Activated CD8-positive, alpha-beta memory T cell treated with anti-CD3 and anti-CD28 coated beads, Interleukin-2, amount 10 ng/mL, durations not matched to agents 7 days and 5 days (primary cell): ENCODE data around the gene THAP7. TPM values are rescaled to one million over a fixed set of nuclear protein-coding genes. Genes with fewer than 3 reads are reported as not detected.
A peak's percentile ranks its signal among the peaks of the same experiment; 100 is the strongest.

Experiments used
- ATAC-seq: fragments of 150-1000 bp; cut with Tn5 transposase; one replicate; pipeline ENCODE4 v1.10.0; 2021; ENCODE audit warnings: moderate library complexity
- CTCF ChIA-PET: fragments of 350-600 bp; sonication (Branson Sonifier 250); formaldehyde crosslinking; loops from one replicate; lab custom pipeline; 2021; ENCODE audit warnings: antibody characterized with exemption; lab: Charles Lee
- DNase-seq: peaks from one replicate; pipeline ENCODE4 v3.0.0-alpha.2; 2020
- H3K27ac Mint-ChIP-seq: one replicate; pipeline ENCODE4 v1.8.0; 2021; ENCODE audit warnings: mild to moderate bottlenecking, mixed read lengths
- H3K27me3 Mint-ChIP-seq: one replicate; pipeline ENCODE4 v1.8.0; 2021; ENCODE audit warnings: mixed read lengths
- H3K36me3 Mint-ChIP-seq: one replicate; pipeline ENCODE4 v1.8.0; 2021; ENCODE audit warnings: mild to moderate bottlenecking, mixed read lengths
- H3K4me1 Mint-ChIP-seq: one replicate; pipeline ENCODE4 v1.8.0; 2021; ENCODE audit warnings: mixed read lengths
- H3K4me3 Mint-ChIP-seq: one replicate; pipeline ENCODE4 v1.8.0; 2021; ENCODE audit warnings: mild to moderate bottlenecking, moderate library complexity, mixed read lengths
- H3K9me3 Mint-ChIP-seq: one replicate; pipeline ENCODE4 v1.8.0; 2022; ENCODE audit warnings: low read depth, mixed read lengths
- total RNA-seq, 2 experiments: library from RNA; stranded (reverse); gene quantifications; one replicate each; pipeline ENCODE4 v1.2.3, GENCODE V29; 2021

Gene THAP7
- total RNA-seq, 2 experiments from 2014 or later: 25.9 to 28.7 TPM

DNA sequence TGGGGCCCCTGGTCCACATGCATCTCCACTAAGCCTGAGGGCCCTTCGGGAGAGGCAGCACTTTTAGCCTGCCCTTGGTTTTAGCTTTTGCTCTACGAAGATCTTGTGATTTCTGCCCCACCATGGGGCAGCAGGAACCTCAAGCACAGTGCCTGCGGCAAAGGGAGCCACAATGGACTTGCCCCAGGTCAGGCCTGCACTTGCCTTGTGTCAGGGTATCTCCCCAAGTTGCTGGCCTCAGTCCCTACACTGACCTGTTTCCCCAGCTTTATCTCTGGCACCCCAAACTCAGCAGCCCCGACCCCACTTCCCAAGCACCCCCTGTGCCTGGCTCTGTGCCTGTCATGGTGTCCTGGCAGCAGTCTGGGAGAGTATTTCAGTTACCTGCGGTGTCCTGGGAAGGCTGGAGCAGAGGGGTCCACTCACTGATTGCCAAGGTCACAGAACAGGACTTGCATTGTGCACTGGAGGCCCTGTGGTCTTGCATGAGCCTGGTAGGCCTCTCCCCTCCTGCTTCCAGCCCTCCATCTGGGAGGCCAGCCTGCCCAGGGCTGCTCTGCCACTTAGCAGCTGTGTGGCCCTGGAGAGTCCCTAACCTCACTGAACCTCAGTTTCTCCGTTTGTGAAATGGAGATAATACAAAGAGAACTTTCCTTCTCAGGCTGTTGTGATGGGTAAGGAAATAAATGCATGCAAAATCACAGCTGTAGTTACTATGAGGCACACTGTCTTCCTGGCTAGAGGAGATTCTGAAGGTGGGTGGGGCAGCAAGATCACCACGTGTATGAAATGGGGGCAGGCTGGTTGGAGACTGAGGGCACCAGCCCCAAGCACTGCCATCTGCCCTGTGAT lies 38.5 kb downstream of the THAP7 start:
- Mint-ChIP-seq H3K36me3 (no peaks in the 10 kb centered on the region), H3K27ac (no peak overlapping the region), H3K4me1 (peaks cover 18% of the 10 kb centered on the region), H3K27me3 (peaks cover 24% of the 10 kb centered on the region), H3K9me3 (no peaks in the 10 kb centered on the region), H3K4me3 (no peak overlapping the region)
- DNase-seq (no peak), ATAC-seq (no peak)
- CTCF ChIA-PET: interaction anchor here (0.8 to 1.0 kb wide), 2 partner anchors 10 to 43 kb away, joined by 3 to 5 read pairs; no protein-coding TSS in a partner anchor

DNA sequence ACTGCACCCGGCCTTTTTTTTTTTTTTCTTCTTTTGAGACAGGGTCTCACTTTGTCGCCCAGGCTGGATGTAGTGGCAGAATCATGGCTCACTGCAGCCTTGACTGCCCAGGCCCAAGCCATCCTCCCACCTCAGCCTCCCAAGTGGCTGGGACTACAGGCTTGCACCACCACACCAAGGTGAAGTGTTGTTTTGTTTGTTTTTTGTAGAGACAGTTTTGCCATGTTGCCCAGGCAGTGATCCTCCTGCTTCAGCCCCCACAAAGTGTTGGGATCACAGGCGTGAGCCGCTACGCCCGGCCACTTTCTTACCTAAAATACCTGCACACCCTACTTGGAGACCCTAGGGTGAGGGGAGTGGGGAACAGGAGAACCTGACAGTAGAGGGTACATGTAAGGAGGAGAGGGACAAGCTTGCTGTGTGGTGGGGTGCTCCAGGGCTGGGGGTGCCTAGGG lies 39.4 kb downstream of the THAP7 start:
- ATAC-seq: no peak
- Mint-ChIP-seq H3K9me3 (no peaks in the 10 kb centered on the region), H3K36me3 (no peaks in the 10 kb centered on the region), H3K27me3 (peaks cover 33% of the 10 kb centered on the region), H3K27ac (no peak overlapping the region), H3K4me1 (peaks cover 18% of the 10 kb centered on the region), H3K4me3 (no peak overlapping the region)
- CTCF ChIA-PET: interaction anchor here (0.8 to 1.5 kb wide), 6 partner anchors 9 to 137 kb away, joined by 3 to 5 read pairs (median 4); no protein-coding TSS in a partner anchor
- no peak for DNase-seq

DNA sequence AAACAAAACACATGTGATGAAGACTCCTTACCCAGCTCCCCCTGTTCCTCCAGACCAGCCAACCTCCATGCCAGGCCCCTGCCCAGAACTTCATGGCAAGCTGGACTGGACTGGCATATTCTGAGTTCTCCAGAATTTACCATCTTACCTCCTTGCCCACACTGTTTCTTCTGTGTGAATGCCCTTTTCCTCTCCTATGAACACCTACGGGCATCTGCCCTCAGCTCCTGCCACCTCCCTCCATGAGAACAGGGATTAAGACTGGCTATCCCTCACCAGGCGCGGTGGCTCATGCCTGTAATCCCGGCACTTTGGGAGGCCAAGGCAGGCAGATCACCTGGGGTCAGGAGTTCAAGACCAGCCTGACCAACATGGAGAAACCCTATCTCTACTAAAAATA lies 41.3 kb downstream of the THAP7 start:
- ATAC-seq (no peak), DNase-seq (no peak)
- Mint-ChIP-seq H3K9me3 (no peaks in the 10 kb centered on the region), H3K27ac (no peak overlapping the region), H3K36me3 (no peaks in the 10 kb centered on the region), H3K27me3 (peaks cover 37% of the 10 kb centered on the region), H3K4me1 (peaks cover 16% of the 10 kb centered on the region), H3K4me3 (no peak overlapping the region)
- CTCF ChIA-PET: interaction anchor here (0.7 to 2.2 kb wide), 2 partner anchors 9 to 111 kb away, joined by 3 to 5 read pairs; no protein-coding TSS in a partner anchor

DNA sequence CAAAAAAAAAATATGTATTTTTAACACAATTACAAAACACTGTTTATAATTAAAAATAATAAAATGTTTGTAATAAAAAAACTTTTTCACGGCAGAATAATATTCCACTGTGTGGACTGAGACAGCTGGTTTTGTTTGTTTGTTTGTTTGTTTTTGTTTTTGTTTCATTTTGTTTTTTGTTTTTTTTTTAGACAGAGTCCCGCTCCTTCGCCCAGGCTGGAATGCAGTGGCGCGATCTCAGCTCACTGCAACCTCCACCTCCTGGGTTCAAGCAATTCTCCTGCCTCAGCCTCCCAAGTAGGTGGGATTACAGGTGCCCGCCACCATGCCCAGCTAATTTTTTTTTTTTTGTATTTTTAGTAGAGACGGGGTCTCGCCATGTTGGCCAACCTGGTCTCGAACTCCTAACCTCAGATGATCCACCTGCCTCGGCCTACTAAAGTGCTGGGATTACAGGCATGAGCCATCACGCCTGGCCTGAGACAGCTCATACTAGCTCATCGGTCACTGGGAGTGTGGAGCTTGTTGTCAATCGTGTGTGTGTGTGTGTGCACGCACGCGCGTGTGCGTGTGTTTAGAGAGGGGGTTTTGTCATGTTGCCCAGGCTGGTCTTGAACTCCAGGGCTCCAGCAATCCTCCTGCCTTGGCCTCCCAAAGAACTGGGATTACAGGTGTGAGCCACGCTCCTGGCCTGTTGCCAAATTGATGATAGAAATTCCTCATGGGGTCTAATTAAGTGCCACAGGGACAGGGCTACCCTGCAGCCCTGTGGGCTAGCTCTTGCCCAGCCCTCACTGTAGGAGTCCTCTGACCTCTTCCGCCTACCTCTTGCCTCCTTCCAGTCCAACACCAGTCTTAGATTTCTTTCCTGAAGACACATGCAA lies 42.1 kb downstream of the THAP7 start:
- ATAC-seq (no peak), DNase-seq (no peak)
- Mint-ChIP-seq H3K9me3 (no peaks in the 10 kb centered on the region), H3K27me3 (peaks cover 36% of the 10 kb centered on the region), H3K4me1 (peaks cover 16% of the 10 kb centered on the region), H3K27ac (no peak overlapping the region), H3K4me3 (no peak overlapping the region), H3K36me3 (no peaks in the 10 kb centered on the region)
- CTCF ChIA-PET: interaction anchor here (0.7 to 2.2 kb wide), 4 partner anchors 9 to 112 kb away, joined by 3 to 8 read pairs (median 4); no protein-coding TSS in a partner anchor

DNA sequence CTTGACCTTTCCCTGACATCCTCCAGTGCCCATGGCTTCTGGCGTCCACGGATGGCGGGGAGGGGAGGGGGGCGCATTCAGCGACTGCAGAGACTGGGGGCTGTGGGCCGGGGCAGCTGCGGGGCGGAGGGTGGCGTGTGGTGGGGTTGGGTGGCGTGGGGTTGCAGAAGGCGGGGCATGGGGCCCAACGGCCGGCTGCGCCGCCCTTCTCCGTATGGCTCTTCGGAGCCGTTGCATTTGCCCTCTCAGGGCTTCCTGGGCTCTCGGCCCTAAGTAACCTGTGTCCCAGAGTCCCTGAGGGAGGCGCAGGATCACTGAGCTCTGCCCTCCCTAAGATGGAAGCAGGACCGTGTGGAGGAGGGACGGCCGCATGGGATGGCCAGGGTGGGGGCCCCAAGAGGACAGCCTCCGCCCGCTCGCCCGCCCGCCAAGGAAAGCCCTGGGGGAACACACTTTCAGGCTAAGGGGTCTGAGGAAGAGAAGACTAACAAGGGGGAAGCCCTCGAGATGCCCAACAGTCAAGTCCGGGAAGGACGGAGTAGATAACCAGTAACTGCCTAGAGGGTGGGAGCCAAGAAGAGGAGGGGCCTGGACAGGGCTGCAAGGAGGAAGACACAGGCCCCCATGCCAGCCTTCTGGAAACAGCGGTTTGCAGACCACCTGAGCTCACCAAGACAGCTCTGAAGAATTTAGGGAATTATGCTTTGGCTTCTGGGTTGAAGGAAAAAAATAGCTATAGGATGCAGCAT lies 44.1 kb downstream of the THAP7 start:
- H3K36me3 Mint-ChIP-seq: peaks cover 2% of the 10 kb centered on the region
- peak overlapping the region; percentile 66 for H3K4me3 Mint-ChIP-seq
- CTCF ChIA-PET: interaction anchor here (1.0 to 2.2 kb wide), 4 partner anchors 15 to 174 kb away, joined by 3 to 8 read pairs (median 4); partner anchors contain the start of gene CRKL
- ATAC-seq (peak; percentile 50), DNase-seq (no peak)
- H3K4me1 Mint-ChIP-seq: peaks cover 8% of the 10 kb centered on the region
- no peak overlapping the region for H3K27ac Mint-ChIP-seq
- H3K27me3 Mint-ChIP-seq: peaks cover 18% of the 10 kb centered on the region
- H3K9me3 Mint-ChIP-seq: no peaks in the 10 kb centered on the region

DNA sequence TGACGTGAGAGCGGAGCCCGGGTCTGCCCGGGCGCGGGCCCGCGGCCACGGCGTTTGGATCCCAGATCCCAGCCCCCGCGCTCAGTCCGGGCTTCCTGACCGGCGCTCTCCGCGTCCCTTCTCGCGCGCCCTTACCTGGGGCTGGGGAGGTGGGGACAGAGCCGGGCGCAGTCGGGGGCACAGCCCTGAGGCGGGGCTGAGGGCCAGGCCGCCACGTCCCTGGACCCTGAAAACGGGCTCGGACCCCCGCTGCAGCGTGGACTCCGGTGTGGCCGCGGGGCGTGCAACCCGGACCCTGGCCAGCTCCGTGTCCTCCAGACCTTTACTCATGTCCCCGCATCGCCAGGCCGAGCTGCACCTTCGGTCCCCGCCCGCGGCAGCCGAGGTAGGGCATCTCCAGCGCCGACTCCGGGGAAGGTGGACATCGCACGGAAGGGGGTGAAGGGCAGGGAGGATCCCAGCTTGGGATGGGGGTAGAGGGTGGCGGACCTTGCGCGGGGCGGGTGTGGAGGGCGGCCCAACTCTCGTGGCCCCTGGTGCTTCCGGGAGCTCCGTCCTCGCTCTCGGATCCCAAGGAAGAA lies 44.7 kb downstream of the THAP7 start:
- H3K9me3 Mint-ChIP-seq: no peaks in the 10 kb centered on the region
- H3K4me3 Mint-ChIP-seq: peak overlapping the region; percentile 66
- no peak overlapping the region for H3K27ac Mint-ChIP-seq
- ATAC-seq (peak; percentile 48), DNase-seq (no peak)
- peaks cover 8% of the 10 kb centered on the region for H3K4me1 Mint-ChIP-seq
- CTCF ChIA-PET: interaction anchor here (1.0 to 2.2 kb wide), 3 partner anchors 16 to 173 kb away, joined by 3 to 8 read pairs (median 5); partner anchors contain the start of gene CRKL
- peaks cover 18% of the 10 kb centered on the region for H3K27me3 Mint-ChIP-seq
- H3K36me3 Mint-ChIP-seq: peaks cover 7% of the 10 kb centered on the region

DNA sequence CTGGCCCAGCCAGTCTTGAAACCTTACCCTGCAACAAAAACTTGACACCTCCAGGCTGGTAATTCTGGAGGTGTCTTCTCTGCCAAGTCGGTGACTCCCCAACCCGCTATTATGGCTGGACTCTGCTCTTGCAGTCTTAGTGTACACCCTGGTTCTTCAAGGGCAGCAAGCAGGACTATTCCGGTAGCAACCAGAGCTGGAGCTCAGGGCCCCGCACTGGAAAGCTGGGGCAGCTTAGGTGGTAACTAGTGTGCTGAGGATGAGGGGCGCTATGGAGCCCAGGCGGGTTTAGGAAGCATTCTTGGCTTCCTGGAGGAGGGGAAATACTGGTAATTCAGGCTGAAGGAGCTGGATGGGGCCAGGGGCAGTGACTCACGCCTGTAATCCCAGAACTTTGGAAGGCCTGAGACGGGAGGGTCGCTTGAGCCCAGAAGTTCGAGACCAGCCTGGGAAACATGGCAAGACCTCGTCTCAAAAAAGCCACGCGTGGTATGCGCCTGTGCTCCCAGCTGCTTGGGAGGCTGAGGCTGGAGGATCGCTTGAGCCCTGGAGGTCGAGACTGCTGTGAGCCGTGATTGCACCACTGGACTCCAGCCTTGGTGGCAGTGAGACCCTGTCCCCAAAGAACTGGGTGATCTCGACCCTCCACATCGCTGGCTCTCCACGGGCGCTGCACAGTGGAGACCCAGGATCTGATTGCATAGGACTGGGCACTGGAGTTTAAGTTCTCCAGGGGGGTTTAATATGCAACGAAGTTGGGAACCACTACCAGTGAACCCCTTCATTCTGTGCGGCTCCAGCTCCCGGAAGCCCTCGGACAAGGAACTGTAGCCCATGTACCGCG lies 45.4 kb downstream of the THAP7 start:
- Mint-ChIP-seq H3K27me3 (peaks cover 18% of the 10 kb centered on the region), H3K9me3 (no peaks in the 10 kb centered on the region)
- peak; percentile 15 for ATAC-seq

DNA sequence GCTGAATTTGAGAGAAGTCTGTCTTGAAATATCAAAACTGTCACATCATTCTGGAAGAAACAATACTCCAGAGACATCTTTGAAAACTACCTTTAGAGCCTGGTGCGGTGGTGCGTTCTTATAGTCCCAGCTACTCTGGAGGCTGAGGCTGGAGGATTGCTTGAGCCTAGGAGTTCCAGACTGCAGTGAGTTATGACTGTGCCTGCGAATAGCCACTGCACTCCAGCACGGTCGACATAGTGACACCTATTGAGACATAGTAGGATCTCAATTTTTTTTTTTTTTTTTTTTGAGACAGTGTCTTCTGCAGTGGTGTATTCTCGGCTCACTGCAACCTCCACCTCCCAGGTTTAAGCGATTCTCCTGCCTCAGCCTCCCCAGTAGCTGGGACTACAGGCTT lies 46.4 kb downstream of the THAP7 start:
- H3K4me1 Mint-ChIP-seq: peaks cover 2% of the 10 kb centered on the region
- H3K4me3 Mint-ChIP-seq: no peak overlapping the region
- ATAC-seq (no peak), DNase-seq (no peak)
- peaks cover 18% of the 10 kb centered on the region for H3K27me3 Mint-ChIP-seq
- H3K27ac Mint-ChIP-seq: no peak overlapping the region
- H3K9me3 Mint-ChIP-seq: no peaks in the 10 kb centered on the region
- CTCF ChIA-PET: no interaction called here
- peaks cover 19% of the 10 kb centered on the region for H3K36me3 Mint-ChIP-seq

More for the DNA sequence above, 45.4 kb downstream of the THAP7 start:
- H3K4me1 Mint-ChIP-seq: peaks cover 3% of the 10 kb centered on the region
- peaks cover 11% of the 10 kb centered on the region for H3K36me3 Mint-ChIP-seq
- H3K4me3 Mint-ChIP-seq: peak overlapping the region; percentile 30
- H3K27ac Mint-ChIP-seq: peak overlapping the region; percentile 49
- CTCF ChIA-PET: no interaction called here
- DNase-seq: no peak

DNA sequence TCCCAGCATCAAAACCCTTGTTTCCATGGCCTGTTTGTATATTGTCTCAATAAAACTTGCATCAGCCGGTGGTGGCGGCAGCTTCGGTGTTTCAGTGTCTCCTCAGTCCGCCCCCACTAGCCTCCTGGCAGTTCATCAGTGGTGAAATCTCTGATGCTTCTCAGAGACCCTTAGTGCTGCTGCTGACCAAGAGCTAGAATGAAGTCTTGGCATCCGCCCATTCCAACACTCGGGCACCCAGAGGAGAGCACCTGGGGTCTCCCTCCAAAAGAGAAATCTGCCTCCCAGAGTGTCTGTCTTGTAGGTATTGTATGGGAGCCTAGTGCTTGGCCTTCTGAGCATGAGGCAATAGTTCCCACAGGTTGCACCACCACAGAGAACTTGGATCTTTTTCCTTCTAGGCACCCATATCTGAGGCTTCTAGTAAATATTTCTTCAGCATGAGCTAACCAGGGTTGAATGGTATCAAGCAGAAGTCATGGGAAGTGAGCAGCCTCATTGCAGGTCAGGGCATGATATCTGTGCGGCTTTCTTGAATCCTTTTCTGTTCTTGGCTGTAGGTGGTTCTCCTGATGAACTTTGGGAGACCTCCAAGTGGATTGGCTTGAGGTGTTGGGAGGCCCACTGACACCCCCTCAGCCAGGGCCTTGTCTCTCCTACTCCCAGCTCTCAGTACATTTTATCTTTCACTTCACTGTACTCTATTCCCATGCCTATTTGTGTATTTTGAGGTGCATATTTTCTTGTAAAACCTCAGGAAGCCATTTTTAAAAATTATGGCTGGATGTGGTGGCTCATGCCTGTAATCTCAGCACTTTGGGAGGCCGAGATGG lies 48.0 kb downstream of the THAP7 start:
- Mint-ChIP-seq H3K27ac (no peak overlapping the region), H3K4me3 (no peak overlapping the region), H3K9me3 (no peaks in the 10 kb centered on the region), H3K4me1 (peaks cover 10% of the 10 kb centered on the region), H3K36me3 (peaks cover 30% of the 10 kb centered on the region), H3K27me3 (peaks cover 18% of the 10 kb centered on the region)
- CTCF ChIA-PET: interaction anchor here (1.6 kb wide), 2 partner anchors 9 to 28 kb away, joined by 3 to 5 read pairs; partner anchors contain the start of gene LZTR1
- DNase-seq (no peak), ATAC-seq (no peak)

DNA sequence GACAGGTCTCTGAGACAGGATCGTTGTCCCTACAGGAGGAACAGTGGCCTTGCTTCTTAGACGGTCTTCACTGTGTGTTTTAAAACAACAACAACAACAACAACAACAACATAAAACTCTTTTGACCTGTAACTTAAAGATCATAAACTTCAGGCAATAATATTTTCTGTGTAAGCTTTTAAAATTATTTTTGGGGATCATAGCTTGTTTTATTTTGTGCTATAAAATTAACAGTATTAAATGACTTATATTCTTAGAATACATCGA lies 48.6 kb downstream of the THAP7 start:
- Mint-ChIP-seq H3K27me3 (peaks cover 16% of the 10 kb centered on the region), H3K9me3 (no peaks in the 10 kb centered on the region), H3K4me3 (no peak overlapping the region), H3K36me3 (peaks cover 31% of the 10 kb centered on the region), H3K27ac (no peak overlapping the region), H3K4me1 (peaks cover 13% of the 10 kb centered on the region)
- CTCF ChIA-PET: interaction anchor here (1.6 kb wide), 2 partner anchors 10 to 29 kb away, joined by 3 to 5 read pairs; partner anchors contain the start of gene LZTR1
- ATAC-seq: no peak
- DNase-seq: no peak
